ENCODE measurements around the gene TSPAN16.

DNA sequence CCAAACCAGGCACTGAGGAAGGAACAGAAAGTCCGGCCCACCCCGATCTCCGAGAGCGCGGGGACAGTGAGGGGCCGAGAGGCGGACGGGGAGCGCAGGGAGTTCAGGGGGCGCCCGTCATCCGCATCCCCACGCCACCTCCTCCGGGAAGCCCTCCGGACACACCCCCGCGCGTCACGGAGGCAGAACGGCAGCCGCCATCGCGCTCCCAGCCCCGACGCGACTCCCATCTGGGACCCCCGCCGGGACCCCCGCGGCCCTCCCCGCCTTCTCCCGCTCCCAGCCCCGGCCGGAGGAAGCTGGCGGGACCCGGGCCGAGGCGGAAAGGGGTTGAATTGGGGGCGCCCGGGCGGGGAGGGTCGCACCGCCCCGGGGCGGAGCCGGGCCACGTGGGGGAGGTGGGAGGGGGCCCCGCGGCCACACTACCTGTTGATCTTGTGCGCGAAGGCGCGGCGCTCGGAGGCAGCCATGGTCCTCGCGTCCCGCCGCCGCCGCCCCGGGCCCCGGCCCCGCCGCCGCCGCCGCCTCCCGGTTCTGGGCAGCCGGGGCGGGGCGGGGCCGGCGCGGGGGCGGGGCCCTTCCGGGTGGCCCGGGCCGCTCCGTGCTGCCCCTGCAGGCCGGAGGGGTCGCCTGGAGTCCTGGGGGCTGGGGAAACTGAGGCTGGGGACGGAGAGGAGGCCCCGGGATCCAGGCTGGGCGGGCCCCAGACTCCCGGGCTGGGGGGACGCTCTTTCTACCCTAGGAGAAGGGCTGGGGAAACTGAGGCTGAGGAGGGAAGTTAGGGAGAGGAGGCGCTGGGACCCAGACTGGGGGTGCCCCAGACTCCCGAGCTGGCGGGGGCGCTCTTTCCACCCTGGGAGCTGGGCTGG is 33.8 kb upstream of the TSPAN16 start, which contains the start of gene DOCK6:
- TF ChIP-seq POLR2A (IDR thresholded peaks at IDR 0.05) (no peak), POLR2AphosphoS5 (IDR thresholded peaks at IDR 0.05) (no peak)
- TF ChIP-seq, protein P1, sequence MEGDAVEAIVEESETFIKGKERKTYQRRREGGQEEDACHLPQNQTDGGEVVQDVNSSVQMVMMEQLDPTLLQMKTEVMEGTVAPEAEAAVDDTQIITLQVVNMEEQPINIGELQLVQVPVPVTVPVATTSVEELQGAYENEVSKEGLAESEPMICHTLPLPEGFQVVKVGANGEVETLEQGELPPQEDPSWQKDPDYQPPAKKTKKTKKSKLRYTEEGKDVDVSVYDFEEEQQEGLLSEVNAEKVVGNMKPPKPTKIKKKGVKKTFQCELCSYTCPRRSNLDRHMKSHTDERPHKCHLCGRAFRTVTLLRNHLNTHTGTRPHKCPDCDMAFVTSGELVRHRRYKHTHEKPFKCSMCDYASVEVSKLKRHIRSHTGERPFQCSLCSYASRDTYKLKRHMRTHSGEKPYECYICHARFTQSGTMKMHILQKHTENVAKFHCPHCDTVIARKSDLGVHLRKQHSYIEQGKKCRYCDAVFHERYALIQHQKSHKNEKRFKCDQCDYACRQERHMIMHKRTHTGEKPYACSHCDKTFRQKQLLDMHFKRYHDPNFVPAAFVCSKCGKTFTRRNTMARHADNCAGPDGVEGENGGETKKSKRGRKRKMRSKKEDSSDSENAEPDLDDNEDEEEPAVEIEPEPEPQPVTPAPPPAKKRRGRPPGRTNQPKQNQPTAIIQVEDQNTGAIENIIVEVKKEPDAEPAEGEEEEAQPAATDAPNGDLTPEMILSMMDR (IDR thresholded peaks at IDR 0.05), result peak in 2 of 4 experiments; percentile 53 to 55
